HG02571 (cell line): ENCODE results near the gene HIGD2A.

Experiments
- ATAC-seq: cut with Tn5 transposase; IDR thresholded peaks from one replicate; pipeline ENCODE4 v1.9.1; 2021; ENCODE audit warnings: mild to moderate bottlenecking, moderate library complexity; ENCODE audit not compliant: unreplicated experiment

The HIGD2A gene

DNA sequence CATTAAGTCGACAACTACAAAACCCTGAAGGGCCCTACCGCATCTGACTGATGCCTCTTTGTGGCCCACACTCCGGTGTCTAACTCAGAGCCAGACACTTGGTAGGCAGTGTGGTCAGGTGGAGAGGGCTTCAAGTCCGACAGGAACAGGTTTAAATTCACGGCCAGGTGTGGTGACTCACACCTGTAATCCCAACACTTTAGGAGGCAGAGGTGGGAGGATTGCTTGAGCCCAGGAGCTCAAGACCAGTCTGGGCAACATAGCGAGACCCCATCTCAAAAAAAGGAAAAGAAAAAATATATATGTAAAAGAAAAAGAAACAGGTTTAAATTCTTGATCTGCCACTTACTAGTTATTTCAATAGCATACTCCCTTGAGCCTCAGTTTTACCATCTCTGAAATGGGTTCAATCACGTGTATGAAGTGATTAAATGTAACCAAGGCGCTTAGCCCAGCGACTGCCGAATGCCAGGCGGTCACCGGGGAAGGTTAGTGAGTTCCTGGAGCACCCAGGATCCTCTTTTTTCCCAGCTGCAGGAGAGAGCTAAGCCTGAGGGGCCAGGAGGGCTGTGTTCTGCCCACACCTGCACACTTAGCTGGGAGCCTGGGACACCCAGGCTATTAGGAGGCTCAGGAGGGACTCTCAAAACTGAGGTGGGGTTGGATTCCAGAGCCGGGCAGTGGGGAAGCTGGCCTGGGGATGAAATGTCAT lies 26.8 kb downstream of the HIGD2A start:
- no peak for ATAC-seq

DNA sequence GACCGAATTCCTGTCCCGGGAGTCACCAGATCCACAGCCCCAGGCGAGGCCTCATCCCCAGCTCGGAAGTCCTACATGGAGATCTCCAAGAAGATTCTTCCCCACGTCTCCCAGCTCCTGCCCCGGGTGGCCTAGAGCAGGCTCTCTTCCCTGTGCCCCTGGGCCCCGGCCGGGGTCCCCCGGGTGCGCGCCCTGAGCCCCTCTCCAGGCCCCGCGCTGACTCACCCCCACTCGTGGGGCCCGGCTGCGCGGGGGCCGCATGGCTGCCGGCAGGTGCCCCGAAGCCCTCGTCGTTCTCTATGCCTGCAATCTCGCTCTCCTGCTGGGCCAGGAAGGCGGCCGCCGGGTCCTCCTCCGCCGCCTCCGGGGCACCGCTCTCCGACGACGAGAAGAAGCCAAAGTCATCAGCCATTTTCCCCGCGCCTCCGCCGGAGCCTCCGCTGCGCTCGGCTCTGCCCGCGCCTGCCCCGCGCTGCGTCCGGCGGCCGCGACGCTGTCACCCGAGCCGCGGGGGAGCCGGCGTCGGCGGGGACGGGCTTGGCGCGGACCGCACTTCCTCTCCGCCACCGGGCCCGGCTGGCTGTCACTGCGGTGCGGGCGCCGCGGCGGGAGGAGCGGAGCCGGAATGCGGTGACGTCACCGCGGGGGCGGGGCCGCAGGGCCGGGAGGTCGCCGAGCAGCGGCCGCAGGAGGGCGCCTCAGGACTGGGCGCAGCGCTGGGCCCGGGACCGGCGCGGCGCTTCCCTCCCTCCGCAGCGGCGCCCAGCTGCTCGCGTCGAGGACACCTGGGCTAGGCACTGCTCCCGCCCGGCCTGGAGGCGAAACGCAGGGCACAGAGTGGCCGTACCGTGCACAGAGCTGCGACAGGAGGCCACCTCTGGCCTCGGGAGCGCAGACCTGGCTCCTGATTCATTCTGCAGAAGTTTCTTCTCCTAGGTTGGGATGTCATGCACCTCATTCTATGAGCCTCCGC lies 27.7 kb downstream of the HIGD2A start, which contains the start of gene CLTB:
Gene CLTB (minus strand): TSS at position 588 of the 973 bp plus-strand sequence. CDS start 176 bp downstream, at position 412.
- peak; percentile 87 for ATAC-seq

DNA sequence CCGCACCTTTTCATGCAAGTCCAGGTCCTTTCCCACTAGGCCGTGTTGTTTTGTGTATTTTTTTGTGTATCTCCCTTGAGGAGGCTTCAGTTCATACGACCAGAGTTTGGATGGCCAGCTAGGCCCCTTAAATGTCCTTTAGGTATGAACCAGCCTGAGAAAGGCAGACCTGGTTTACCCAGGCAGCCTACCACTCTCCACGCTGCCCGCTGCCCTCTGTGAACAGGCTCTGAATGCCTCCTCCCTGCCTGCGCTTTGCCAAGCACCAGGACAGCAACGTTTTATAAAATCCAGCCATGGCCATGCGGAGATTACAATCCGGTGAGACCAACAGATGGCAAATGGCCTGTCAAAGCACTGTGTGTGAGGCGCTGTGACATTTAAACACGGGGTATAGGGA lies 28.4 kb downstream of the HIGD2A start:
- no peak for ATAC-seq

DNA sequence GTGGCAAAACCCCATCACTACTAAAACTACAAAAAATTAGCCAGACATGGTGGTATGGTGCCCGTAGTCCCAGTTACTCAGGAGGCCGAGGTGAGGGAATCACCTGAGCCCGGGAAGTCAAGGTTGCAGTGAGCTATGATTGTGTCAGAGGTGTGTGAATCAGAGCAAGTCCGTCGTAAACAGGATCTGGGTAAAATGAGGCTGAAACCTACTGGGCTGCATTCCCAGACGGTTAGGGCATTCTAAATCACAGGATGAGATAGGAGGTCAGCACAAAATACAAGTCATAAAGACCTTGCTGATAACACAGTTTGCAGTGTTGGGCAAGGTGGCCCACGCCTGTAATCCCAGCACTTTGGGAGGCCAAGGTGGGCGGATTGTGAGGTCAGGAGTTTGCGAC lies 29.7 kb downstream of the HIGD2A start:
- no peak for ATAC-seq

DNA sequence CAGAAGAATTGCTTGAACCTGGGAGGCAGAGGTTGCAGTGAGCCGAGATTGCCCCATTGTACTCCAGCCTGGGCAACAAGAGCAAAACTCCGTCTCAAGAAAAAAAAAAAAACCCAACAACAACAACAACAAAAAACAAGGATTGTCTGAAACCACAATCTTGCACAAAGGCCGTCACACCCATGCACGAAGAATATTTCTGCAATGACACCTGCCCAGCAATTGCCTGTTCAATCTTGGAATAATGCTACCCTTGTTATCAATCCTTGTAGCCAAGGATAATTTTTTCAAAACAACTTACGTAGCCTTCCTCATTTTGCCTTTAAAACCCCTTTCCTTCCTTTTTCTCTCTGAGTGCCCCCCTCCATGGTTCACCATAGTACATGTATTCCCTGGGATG lies 31.5 kb downstream of the HIGD2A start:
- ATAC-seq: no peak

DNA sequence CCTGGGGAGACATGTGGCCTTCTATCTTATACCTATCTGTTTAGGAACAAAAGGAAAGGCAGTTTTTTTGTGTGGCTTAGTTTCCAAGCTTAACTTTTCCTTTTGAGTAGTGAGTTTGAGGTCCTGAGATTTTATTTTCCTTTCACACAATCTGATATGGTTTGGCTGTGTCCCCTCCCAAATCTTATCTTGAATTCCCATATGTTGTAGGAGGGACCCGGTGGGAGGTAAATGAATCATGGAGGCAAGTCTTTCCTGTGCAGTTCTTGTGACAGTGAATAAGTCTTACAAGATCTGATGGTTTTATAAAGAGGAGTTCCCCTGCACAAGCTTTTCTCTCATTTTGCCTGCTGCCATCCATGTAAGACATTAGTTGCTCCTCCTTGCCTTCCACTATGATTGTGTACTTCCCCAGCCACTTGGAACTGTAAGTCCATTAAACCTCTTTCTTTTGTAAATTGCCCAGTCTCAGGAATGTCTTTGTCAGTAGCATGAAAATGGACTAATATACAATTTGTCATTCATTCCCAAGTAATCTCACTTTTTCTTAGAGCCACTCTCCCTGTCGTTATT lies 32.5 kb downstream of the HIGD2A start:
- no peak for ATAC-seq

DNA sequence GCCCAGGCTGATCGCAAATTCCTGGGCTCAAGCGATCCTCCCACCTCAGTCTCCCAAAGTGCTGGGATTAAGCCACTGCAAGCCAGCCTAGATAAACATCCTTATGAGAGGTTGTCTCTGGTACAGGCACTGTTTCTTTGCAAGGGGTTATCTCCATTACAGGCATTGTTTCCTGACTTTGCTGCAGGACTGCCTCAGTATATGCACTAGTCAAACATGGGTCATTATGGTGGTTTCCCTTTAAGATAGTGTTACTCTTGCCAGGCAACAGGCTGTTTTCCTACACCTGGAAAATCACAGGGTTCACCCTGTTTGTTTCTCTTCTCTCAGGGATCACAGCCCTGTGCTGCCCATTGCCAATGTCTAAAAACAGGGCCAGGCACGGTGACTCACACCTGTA lies 35.6 kb downstream of the HIGD2A start:
- ATAC-seq: no peak

DNA sequence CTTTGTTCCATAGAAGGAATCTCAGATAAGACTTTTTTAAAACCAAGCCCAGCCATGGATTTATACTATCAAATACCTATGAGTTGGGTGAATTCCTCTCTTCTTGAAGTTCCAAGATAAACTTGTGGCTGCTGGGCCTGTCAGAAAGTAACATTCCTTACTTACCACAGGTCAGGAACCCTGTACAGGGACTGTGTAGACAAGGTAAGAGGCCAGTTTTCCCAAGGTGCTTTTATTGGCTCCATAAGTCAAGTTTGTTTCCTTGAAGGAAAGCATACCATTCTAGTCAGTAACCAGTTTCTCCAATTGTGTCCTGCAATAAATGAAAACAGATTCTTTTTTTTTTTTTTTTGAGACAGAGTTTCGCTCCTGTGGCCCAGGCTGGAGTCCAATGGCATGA lies 36.6 kb downstream of the HIGD2A start:
- no peak for ATAC-seq

DNA sequence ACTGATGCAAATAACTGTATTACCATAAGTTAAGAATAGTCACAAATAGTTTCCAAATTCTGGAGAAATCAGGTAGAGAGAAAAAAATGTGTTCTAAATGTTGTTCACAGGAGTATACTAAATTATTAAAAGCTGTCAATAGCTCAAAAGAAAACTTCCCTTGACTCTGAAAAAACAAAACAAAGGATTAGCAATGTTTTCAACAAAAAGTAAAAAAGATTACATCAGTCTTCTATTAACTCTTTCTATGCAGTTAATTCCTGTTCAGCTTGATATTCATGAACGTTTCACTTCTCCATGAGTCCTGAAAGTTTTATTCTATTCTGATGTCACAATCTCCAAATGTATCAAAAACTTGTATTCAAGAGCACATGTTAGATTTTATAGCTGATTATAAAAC lies 37.2 kb downstream of the HIGD2A start:
- ATAC-seq: no peak

DNA sequence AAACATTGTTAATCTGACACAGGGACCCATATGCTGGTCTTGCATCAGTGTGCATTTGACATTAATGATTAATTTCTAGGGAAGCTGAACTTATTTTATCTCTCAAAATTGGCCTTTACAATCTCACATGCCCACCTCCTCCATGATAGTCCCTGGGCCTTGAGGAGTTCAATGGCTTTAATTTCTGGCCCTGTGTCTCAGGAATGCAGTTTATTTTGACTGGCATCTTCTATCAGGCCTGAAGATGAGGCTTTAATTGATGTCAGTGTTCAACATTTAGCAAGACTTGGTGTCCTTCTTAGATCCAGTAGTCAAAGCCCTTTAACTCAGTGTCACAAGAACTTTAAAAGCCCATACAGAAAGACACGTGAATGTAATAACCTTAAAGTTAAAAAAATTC lies 38.3 kb downstream of the HIGD2A start:
- no peak for ATAC-seq

DNA sequence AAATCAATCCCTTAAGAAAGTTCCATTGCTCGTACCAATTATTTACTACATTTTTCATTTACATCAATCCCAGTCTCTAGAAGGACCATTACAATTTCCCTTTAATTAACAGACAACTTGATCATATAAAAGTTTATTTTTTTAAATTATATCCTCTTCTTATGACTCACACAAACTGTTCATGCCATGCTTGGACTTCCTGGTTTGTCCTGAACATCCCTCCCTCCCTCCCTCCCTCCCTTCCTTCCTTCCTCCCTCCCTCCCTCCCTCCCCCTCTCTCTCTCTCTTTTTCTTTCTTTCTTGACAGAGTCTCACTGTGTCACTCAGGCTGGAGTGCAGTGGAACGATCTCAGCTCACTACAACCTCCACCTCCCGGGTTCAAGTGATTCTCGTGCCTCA lies 39.4 kb downstream of the HIGD2A start:
- no peak for ATAC-seq

DNA sequence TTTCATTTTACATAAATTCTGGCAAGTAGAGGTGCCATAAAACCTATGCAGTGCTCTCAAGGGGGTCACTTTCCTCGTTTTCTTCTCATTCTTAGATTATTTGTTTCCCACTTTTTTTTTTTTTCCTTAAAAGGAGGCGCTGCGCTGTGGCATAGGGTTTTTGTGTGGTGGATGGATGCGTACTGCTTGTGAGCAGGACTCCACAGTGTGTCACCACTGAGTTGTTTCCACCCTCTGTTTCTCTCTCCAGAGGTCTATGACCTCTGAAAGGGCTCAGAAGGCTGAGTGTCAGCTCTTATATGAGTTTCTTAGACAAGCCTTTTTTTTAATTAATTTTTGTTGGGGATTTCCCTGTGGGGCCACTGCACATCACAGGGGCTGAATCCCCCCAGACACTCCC lies 41.4 kb downstream of the HIGD2A start:
- no peak for ATAC-seq

DNA sequence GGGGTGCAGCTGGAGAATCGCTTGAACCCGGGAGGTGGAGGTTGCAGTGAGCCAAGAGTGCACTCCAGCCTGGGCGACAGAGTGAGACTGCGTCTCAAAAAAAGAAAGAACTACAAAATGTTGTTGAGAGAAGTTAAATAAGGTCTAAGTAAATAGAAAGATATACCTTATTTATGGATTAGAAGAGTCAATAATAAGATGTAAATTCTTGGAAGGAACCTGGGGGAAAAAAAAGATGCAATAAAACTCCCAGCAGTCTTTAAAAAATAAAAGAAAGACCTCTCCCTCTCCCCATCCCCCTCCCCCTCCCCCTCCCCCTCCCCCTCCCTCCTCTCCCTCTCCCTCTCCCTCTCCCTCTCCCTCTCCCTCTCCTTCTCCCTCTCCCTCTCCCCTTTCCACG lies 44.2 kb downstream of the HIGD2A start:
- no peak for ATAC-seq

DNA sequence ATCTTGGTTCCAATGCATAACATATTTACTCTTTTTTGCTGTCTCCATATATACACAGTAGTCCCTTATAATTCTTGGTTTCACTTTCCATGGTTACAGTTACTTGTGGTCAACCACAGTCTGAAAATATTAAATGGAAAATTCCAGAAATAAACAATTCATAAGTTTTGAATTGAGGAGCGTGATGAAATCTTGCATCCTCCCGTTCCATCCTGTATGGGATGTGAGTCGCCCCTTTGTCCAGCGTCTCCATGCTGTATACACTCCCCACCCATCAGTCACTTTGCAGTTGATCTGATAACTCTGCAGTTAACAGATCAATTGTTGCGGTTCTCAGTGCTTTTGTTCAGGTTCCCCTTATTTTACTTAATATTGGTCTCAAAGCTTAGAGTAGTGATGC lies 48.1 kb downstream of the HIGD2A start:
- no peak for ATAC-seq

DNA sequence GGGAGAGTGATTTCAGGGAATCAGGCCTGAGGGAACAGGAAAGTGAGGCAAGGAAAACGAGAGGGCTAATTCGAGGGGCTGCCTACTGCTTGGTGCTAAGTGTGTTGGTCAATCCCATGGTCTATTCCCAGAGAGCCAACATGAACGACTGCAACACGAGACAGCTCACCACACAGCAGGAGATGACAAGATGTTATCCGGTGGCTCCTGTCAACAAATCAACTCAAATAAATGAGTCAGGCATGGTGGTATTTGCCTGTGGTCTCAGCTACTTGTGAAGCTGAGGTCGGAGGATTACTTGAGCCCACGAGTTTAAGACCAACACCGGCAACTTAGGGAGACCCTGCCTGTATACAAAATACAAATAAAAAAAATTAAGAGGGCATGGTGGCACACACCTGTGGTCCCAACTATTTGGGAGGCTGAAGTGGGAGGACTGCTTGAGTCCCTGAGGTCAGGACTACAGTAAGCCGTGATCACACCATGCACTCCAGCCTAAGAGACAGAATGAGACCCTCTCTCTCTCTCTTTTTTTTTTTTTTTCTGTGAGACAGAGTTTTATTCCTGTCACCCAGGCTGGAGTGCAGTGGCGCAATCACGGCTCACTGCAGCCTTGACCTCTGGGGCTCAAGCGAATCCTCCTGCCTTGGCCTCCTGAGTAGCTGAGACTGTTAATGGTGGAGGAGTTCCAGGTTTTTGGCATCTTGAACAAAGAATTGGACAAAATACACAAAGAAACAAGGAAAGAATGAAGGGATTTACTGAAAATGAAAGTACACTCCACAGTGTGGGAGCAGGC lies 50.6 kb downstream of the HIGD2A start:
- ATAC-seq: no peak
